ENCODE results near the gene DICER1.

GRCh38 chr14:95106971-95107370 is 50.4 kb downstream of the DICER1 start:
- no peak for TF ChIP-seq CTCF (IDR thresholded peaks at IDR 0.05)
- no peak for TF ChIP-seq POLR2A (IDR thresholded peaks at IDR 0.05)
